Measurements from ENCODE around the gene HIF1A.

HIF1A gene

DNA sequence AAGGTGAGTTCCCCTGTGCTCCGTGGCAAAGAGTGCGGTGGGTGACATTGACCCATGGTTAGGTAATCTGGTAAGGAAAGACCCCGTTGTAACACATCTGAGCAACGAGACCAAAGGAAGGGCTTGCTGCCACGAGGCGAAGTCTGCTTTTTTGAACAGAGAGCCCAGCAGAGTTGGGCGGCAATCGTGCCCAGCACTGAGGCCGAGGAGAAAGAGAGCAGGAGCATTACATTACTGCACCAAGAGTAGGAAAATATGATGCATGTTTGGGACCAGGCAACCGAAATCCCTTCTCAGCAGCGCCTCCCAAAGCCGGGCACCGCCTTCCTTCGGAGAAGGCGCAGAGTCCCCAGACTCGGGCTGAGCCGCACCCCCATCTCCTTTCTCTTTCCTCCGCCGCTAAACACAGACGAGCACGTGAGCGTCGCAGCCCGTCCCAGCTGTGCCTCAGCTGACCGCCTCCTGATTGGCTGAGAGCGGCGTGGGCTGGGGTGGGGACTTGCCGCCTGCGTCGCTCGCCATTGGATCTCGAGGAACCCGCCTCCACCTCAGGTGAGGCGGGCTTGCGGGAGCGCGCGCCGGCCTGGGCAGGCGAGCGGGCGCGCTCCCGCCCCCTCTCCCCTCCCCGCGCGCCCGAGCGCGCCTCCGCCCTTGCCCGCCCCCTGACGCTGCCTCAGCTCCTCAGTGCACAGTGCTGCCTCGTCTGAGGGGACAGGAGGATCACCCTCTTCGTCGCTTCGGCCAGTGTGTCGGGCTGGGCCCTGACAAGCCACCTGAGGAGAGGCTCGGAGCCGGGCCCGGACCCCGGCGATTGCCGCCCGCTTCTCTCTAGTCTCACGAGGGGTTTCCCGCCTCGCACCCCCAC is at the start of gene HIF1A:
TSS of gene HIF1A (plus strand) at position 684 of the 865 bp plus-strand sequence. CDS start 292 bp downstream, outside the sequence.
- Histone ChIP-seq H3K4me3 (ENCODE audit: low read depth in 1 of 2, low read length in 2 of 2) (peak within 1 kb of the TSS; percentile 86 to 98), H3K36me3 (ENCODE audit: control insufficient read depth in 1 of 2, insufficient read depth in 2 of 2, low read length in 2 of 2) (peaks cover 0 to 5% of the 10 kb centered on the region in 2 donors), H3K9me3 (ENCODE audit: control insufficient read depth in 1 of 2, low read length in 2 of 2) (no peaks in the 10 kb centered on the region), H3K27me3 (ENCODE audit: low read depth, low read length) (no peaks in the 10 kb centered on the region), H3K4me1 (ENCODE audit: control insufficient read depth in 1 of 2, insufficient read depth in 2 of 2, low read length in 2 of 2) (peaks cover 0 to 18% of the 10 kb centered on the region in 2 donors), H3K27ac (ENCODE audit: low read length) (peak within 1 kb of the TSS; percentile 93)

DNA sequence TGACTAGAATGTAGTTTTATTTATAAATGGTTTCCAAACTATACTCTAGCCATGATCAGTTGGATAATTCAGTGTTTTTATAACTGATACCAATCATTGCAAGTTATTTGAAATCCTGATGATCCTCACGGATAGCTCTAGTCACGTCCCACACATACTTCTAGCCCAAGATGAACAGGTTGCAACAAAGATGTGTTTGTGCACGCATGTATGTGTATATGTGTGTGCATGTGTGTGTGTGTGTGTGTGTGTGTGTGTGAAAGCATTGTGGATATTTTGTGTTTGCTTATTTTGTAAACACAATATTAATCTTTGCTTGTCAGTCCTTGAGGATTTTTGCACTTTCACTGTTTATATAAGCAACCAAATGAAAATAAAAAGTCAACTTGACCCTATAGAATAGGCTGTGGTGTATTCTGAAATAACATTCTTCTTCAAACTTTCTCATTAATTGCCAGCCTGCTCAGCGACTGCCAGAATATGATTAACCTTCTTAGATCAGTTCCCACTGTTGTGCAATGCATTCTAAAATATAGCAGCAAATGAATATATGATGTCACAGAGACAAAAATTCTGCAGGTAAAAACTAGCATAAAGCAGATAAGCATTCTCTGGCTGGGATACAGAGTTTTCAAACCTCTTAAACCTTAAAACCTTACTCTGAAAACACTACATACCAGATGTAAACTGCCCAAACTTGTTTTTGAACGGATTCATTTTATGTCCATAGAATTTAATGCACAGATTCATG is 48.8 kb upstream of the HIF1A start:
- no peak overlapping the region for H3K27ac ChIP-seq (ENCODE audit: low read length)
- no peaks in the 10 kb centered on the region for H3K9me3 ChIP-seq (ENCODE audit: control insufficient read depth in 1 of 2, low read length in 2 of 2)
- H3K4me3 ChIP-seq (ENCODE audit: low read depth in 1 of 2, low read length in 2 of 2), result no peak overlapping the region
- H3K27me3 ChIP-seq (ENCODE audit: low read depth, low read length), result no peaks in the 10 kb centered on the region
- H3K36me3 ChIP-seq (ENCODE audit: control insufficient read depth in 1 of 2, insufficient read depth in 2 of 2, low read length in 2 of 2), result no peaks in the 10 kb centered on the region
- H3K4me1 ChIP-seq (ENCODE audit: control insufficient read depth in 1 of 2, insufficient read depth in 2 of 2, low read length in 2 of 2), result no peaks in the 10 kb centered on the region

DNA sequence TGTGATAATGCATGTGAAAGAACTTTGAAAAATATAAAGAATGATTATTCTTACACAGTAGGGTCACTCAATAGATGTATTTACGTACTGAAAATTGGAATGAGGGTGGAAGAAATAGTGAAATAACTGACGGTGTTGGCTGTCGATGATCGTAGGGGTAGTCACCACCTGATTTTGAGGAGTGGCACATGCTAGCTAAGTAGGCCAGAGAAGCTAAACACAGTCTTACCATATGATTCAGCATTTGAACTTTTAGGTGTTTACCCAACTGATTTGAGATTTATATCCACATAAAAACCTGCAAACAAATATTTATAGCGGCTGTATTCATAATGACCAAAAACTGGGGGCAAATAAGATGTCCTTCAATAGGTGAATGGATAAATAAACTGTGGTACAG is 47.6 kb upstream of the HIF1A start:
- Histone ChIP-seq H3K27ac (ENCODE audit: low read length) (no peak overlapping the region), H3K4me3 (ENCODE audit: low read depth in 1 of 2, low read length in 2 of 2) (no peak overlapping the region), H3K36me3 (ENCODE audit: control insufficient read depth in 1 of 2, insufficient read depth in 2 of 2, low read length in 2 of 2) (no peaks in the 10 kb centered on the region), H3K27me3 (ENCODE audit: low read depth, low read length) (no peaks in the 10 kb centered on the region), H3K9me3 (ENCODE audit: control insufficient read depth in 1 of 2, low read length in 2 of 2) (no peaks in the 10 kb centered on the region), H3K4me1 (ENCODE audit: control insufficient read depth in 1 of 2, insufficient read depth in 2 of 2, low read length in 2 of 2) (peaks cover 0 to under 1% of the 10 kb centered on the region in 2 donors)

DNA sequence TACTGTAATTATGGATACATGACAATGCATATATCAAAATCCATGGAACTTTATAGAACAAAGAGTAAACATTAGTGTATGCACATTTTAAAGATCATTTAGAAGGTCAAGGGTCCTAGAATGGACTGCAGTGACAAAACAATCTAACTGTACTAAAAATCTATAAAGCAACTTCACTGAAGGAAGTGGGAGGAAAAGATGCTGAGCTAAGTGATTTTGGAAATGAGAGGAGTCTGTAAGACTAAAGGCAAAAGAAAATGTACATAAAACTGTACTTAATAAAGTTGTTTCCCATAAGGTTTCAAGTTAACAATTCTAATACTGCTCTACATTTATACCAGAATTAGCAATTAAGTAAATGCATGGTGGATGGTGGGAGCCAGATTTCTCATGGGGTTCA is 46.9 kb upstream of the HIF1A start:
- H3K4me1 ChIP-seq (ENCODE audit: control insufficient read depth in 1 of 2, insufficient read depth in 2 of 2, low read length in 2 of 2), result peaks cover 0 to 4% of the 10 kb centered on the region in 2 donors
- no peaks in the 10 kb centered on the region for H3K9me3 ChIP-seq (ENCODE audit: control insufficient read depth in 1 of 2, low read length in 2 of 2)
- no peak overlapping the region for H3K27ac ChIP-seq (ENCODE audit: low read length)
- H3K4me3 ChIP-seq (ENCODE audit: low read depth in 1 of 2, low read length in 2 of 2), result no peak overlapping the region
- H3K27me3 ChIP-seq (ENCODE audit: low read depth, low read length), result no peaks in the 10 kb centered on the region
- H3K36me3 ChIP-seq (ENCODE audit: control insufficient read depth in 1 of 2, insufficient read depth in 2 of 2, low read length in 2 of 2), result no peaks in the 10 kb centered on the region

DNA sequence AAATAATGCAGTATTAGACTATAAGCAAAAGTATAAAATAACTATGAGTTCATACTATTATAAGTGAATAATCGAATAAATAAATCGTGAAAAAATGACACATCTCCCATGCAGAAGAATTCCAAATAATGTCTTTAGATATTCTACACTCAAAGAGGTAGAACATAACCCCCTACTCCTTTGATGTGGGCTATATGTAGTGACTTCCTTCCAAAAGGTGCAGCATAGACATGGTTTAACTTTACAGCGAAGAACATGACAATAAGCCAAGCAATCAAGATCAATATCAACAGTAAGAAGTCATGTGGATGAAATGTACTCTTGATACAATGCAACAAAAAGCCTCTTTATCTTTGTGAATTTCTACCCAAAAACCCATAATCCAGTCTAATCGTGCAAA is 46.0 kb upstream of the HIF1A start:
- Histone ChIP-seq H3K27me3 (ENCODE audit: low read depth, low read length) (no peaks in the 10 kb centered on the region), H3K4me3 (ENCODE audit: low read depth in 1 of 2, low read length in 2 of 2) (no peak overlapping the region), H3K36me3 (ENCODE audit: control insufficient read depth in 1 of 2, insufficient read depth in 2 of 2, low read length in 2 of 2) (no peaks in the 10 kb centered on the region), H3K27ac (ENCODE audit: low read length) (no peak overlapping the region), H3K4me1 (ENCODE audit: control insufficient read depth in 1 of 2, insufficient read depth in 2 of 2, low read length in 2 of 2) (peaks cover 4 to 8% of the 10 kb centered on the region in 2 donors), H3K9me3 (ENCODE audit: control insufficient read depth in 1 of 2, low read length in 2 of 2) (no peaks in the 10 kb centered on the region)

DNA sequence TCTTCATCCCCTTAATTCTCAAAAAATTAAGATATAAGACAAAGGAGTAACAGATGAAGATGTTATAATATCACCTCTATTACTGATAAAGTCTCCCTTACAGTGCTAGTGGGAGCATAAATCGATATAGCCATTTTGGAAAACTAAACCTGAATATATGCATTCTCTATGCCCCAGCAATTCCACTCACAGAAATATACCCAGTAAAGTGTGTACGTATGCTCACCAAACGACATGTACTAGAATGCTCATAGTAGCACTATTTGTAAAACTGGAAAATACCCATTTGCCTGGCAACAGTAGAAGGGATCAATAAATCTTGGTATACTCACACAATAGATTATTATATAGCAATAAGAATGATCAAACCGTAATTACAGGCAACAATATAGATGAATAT is 44.0 kb upstream of the HIF1A start:
- H3K27ac ChIP-seq (ENCODE audit: low read length), result no peak overlapping the region

DNA sequence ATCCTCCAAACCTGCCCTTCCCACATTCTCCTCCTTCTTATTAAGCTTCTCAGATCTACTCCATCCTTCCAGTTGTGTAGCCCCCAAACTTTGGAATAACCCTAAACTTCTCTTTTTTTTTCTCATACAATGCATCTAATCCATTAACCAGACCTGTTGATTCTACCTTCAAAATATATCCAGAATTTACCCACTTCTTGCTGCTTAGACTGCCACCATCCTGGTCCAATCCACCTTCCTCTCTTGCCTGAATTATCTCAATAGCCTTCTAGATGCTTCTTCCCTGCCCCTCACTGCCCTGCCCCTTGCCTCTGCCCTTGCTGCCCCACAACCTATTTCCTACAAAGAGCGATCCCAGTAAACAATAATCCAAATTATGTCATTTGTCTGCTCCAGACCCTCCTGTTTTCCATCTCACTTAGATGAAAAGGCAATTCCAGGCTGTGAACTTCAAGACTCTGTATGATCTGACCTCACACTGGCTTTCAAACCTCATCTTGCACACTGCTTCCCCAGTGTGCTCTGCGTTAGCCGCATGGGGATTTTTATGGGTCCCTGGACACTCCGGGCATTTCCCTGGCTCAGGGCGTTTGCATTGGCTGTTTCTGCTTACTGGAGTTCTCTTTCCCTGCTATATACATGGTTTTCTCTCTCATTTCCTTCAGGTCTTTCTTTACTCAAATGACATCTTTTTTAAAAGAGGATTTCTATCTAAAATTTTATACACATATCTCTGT is 42.6 kb upstream of the HIF1A start:
- Histone ChIP-seq H3K4me3 (ENCODE audit: low read depth in 1 of 2, low read length in 2 of 2) (no peak overlapping the region), H3K27me3 (ENCODE audit: low read depth, low read length) (no peaks in the 10 kb centered on the region), H3K4me1 (ENCODE audit: control insufficient read depth in 1 of 2, insufficient read depth in 2 of 2, low read length in 2 of 2) (peaks cover 4 to 8% of the 10 kb centered on the region in 2 donors), H3K9me3 (ENCODE audit: control insufficient read depth in 1 of 2, low read length in 2 of 2) (no peaks in the 10 kb centered on the region), H3K27ac (ENCODE audit: low read length) (no peak overlapping the region), H3K36me3 (ENCODE audit: control insufficient read depth in 1 of 2, insufficient read depth in 2 of 2, low read length in 2 of 2) (no peaks in the 10 kb centered on the region)

More for the DNA sequence above, 44.0 kb upstream of the HIF1A start:
- Histone ChIP-seq H3K4me1 (ENCODE audit: control insufficient read depth in 1 of 2, insufficient read depth in 2 of 2, low read length in 2 of 2) (peaks cover 4 to 8% of the 10 kb centered on the region in 2 donors), H3K9me3 (ENCODE audit: control insufficient read depth in 1 of 2, low read length in 2 of 2) (no peaks in the 10 kb centered on the region), H3K27me3 (ENCODE audit: low read depth, low read length) (no peaks in the 10 kb centered on the region), H3K36me3 (ENCODE audit: control insufficient read depth in 1 of 2, insufficient read depth in 2 of 2, low read length in 2 of 2) (no peaks in the 10 kb centered on the region), H3K4me3 (ENCODE audit: low read depth in 1 of 2, low read length in 2 of 2) (no peak overlapping the region)

DNA sequence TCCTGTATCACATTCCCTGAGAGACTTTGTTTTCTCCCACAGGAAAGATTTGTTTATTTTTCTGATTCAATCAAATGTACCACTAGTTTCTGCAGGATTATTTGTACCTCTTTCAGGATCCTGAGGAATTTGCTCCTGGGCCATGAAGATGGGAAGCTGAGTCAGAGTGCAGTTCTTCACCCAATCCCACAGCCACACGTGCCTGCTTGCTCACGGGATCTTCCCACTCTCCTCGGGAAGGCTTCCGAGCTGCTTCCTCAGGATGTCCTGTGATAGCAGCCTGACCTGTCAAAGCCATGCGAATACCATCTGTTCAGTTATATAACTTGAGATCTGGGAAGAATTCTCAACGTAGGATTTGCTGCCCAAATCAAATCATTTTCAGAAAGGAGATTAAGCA is 41.8 kb upstream of the HIF1A start:
- H3K27ac ChIP-seq (ENCODE audit: low read length), result no peak overlapping the region

DNA sequence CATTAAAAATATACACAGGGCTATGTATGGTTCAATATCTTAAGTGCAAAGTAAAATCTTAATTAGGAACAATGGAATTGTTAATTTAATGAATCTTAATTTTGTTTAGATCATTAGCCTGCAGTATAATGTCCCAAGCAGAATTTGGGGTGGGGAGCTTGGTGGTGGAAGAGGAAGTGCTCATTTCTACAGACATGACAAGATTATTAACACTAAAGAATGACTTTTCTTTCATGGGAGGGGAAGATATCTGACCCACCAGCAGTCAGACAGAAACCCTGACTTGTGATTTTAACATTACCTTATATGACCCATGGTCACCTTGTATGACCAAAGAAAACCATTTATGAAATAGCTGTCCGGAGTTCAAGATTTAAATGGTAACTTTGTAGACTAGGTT is 41.3 kb upstream of the HIF1A start:
- no peaks in the 10 kb centered on the region for H3K27me3 ChIP-seq (ENCODE audit: low read depth, low read length)
- peaks cover 4 to 8% of the 10 kb centered on the region in 2 donors for H3K4me1 ChIP-seq (ENCODE audit: control insufficient read depth in 1 of 2, insufficient read depth in 2 of 2, low read length in 2 of 2)
- H3K9me3 ChIP-seq (ENCODE audit: control insufficient read depth in 1 of 2, low read length in 2 of 2), result no peaks in the 10 kb centered on the region
- H3K27ac ChIP-seq (ENCODE audit: low read length), result no peak overlapping the region
- no peak overlapping the region for H3K4me3 ChIP-seq (ENCODE audit: low read depth in 1 of 2, low read length in 2 of 2)
- no peaks in the 10 kb centered on the region for H3K36me3 ChIP-seq (ENCODE audit: control insufficient read depth in 1 of 2, insufficient read depth in 2 of 2, low read length in 2 of 2)

More for the DNA sequence above, 41.8 kb upstream of the HIF1A start:
- Histone ChIP-seq H3K27me3 (ENCODE audit: low read depth, low read length) (no peaks in the 10 kb centered on the region), H3K9me3 (ENCODE audit: control insufficient read depth in 1 of 2, low read length in 2 of 2) (no peaks in the 10 kb centered on the region), H3K4me3 (ENCODE audit: low read depth in 1 of 2, low read length in 2 of 2) (no peak overlapping the region), H3K4me1 (ENCODE audit: control insufficient read depth in 1 of 2, insufficient read depth in 2 of 2, low read length in 2 of 2) (peaks cover 4 to 8% of the 10 kb centered on the region in 2 donors), H3K36me3 (ENCODE audit: control insufficient read depth in 1 of 2, insufficient read depth in 2 of 2, low read length in 2 of 2) (no peaks in the 10 kb centered on the region)

DNA sequence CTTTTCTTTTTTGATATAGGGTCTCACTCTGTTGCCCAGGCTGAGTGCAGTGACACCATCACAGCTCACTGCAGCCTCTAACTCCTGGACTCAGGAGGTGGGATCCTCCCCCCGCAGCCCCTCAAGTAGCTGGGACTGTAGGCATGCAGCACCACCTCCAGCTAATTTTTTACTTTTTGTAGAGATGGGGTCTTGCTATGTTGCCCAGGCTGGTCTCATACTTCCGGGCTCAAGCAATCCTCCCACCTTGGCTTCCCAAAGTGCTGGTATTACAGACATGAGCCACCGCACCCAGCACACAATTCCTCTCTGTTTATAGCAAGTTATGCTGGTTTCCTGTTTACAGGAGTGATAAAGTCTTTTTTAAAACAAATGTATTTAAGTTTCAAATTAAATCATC is 39.5 kb upstream of the HIF1A start:
- no peak overlapping the region for H3K27ac ChIP-seq (ENCODE audit: low read length)
- H3K4me3 ChIP-seq (ENCODE audit: low read depth in 1 of 2, low read length in 2 of 2), result no peak overlapping the region
- H3K4me1 ChIP-seq (ENCODE audit: control insufficient read depth in 1 of 2, insufficient read depth in 2 of 2, low read length in 2 of 2), result peaks cover 4 to 8% of the 10 kb centered on the region in 2 donors
- no peaks in the 10 kb centered on the region for H3K27me3 ChIP-seq (ENCODE audit: low read depth, low read length)
- H3K36me3 ChIP-seq (ENCODE audit: control insufficient read depth in 1 of 2, insufficient read depth in 2 of 2, low read length in 2 of 2), result no peaks in the 10 kb centered on the region
- no peaks in the 10 kb centered on the region for H3K9me3 ChIP-seq (ENCODE audit: control insufficient read depth in 1 of 2, low read length in 2 of 2)

DNA sequence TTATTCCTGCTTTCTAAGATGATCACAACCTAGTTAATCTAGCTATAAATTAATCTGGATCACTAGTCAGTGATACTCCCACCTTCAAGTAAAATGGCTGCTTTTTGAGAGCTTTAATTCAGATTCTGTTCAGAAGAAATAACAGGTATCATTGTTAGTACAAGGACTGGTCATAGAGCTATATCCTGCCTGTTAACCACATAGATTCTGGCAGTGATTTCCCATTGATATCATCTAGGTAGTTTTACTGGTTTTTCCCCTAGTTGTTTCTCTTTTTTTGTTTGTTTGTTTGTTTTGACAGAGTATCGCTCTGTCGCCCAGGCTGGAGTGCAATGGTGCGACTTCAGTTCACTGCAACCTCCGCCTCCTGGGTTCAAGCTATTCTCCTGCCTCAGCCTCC is 39.0 kb upstream of the HIF1A start:
- Histone ChIP-seq H3K27ac (ENCODE audit: low read length) (no peak overlapping the region), H3K36me3 (ENCODE audit: control insufficient read depth in 1 of 2, insufficient read depth in 2 of 2, low read length in 2 of 2) (no peaks in the 10 kb centered on the region), H3K4me1 (ENCODE audit: control insufficient read depth in 1 of 2, insufficient read depth in 2 of 2, low read length in 2 of 2) (peaks cover 5 to 12% of the 10 kb centered on the region in 2 donors), H3K4me3 (ENCODE audit: low read depth in 1 of 2, low read length in 2 of 2) (no peak overlapping the region), H3K9me3 (ENCODE audit: control insufficient read depth in 1 of 2, low read length in 2 of 2) (no peaks in the 10 kb centered on the region), H3K27me3 (ENCODE audit: low read depth, low read length) (no peaks in the 10 kb centered on the region)

Data from muscle layer of duodenum (tissue), 2 donors.